HG03457 (cell line): Measurements from ENCODE around the gene MIAT.

Experiments used
- ATAC-seq: cut with Tn5 transposase; IDR thresholded peaks from one replicate; pipeline ENCODE4 v1.9.1; 2021; ENCODE audit warnings: moderate number of reproducible peaks; ENCODE audit not compliant: unreplicated experiment

The MIAT gene

DNA sequence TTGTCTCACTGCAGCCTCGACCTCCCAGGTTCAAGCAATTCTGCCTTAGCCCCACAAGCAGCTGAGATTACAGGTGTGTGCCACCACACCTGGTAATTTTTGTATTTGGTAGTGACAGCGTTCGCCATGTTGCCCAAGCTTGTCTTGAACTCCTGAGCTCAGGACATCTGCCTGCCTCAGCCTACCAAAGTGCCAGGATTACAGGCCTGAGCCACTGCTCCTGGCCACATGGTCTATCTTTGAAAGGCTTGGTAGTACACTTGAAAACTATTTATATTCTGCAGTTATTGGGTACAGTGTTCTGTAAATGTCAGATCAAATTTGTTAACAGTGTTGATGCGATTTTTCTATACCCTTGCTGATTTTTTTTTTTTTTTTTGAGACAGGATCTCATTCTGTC lies 26.1 kb upstream of the MIAT start:
- no peak for ATAC-seq

- ATAC-seq = no peak
These were observed 24.8 kb upstream of the MIAT start for GRCh38 chr22:26632422-26633155.

GRCh38 chr22:26634189-26634588 lies 23.2 kb upstream of the MIAT start:
- no peak for ATAC-seq

- no peak for ATAC-seq
These were observed 22.3 kb upstream of the MIAT start for GRCh38 chr22:26635117-26635516.

GRCh38 chr22:26636296-26636695 lies 21.1 kb upstream of the MIAT start:
- no peak for ATAC-seq

GRCh38 chr22:26642465-26643417 lies 14.6 kb upstream of the MIAT start:
- ATAC-seq = no peak

GRCh38 chr22:26643418-26644100 lies 13.8 kb upstream of the MIAT start:
- no peak for ATAC-seq

GRCh38 chr22:26646158-26646557 lies 11.2 kb upstream of the MIAT start:
- no peak for ATAC-seq

GRCh38 chr22:26648011-26648497 lies 9.3 kb upstream of the MIAT start:
- no peak for ATAC-seq

DNA sequence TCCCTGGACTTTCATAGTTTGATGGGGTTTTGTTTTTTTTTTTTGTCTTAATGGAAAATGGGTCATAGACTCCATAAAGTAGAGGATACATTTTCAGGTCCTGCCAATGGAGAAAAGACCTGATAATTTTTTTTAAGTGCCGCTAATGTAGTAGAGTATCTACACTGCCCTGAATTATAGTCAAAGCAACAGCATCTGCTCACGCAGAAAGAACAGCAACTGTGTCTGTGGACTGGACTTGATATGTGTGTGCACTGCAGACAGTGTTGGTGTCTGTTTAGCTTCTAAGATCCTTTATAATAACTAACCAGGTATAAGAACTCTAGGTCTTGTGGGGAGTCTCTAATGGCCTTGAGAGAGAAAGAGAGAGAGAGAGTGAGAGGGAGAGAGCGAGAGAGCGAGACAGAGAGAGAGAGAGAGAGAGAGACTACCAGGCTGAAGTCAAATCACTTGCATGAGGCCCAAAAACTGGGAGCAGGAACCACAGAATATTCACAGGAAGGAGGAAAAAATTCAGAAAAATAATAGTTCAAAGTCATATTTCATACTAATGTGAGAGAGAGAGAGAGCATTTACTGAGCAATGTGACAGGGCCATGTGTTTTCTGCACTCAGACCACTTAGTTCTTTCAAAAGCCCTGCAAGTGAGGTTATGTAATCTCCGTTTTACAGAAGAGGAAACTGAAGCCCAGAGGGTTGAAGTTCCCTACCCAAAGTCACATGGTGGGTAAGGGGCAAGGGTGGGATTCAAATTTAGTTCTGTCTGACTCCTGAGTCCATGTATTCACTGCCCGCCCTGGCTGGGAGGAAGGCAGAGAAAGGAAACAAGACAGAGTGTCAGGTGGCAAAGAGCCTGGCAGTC lies 8.6 kb upstream of the MIAT start:
- ATAC-seq = no peak

DNA sequence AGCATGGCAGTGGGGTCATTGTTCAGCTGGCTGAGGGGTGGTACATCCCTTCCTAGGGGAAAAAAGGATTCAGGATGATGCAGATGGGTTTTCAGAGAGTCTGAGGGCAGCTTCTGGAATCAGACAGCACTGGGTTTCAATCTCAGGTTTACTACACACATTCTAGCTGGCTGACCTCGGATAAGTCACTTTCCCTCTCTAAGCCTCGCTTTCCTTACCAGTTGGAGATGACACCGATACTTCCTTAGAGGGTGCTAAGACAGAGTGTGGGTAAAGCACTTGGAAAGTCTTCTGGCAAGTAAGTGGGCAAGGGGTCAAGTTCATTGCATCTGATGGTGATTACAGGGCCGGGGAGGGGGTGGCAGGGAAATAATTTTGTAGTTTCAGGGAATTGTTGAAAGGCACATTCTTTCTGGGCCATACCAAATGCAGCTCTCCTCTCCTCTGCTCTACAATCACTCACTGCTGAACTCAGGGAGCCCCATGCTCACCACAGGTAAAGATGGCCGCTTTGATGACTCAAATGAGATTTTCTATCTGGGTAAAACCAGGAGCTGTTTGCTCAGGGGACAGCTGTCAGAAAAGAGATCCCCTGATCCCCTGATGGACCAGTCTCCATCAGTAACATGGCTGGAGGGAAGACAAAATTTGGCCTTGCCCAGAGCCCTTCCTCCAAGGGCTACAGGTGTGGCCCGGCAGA lies 6.5 kb upstream of the MIAT start:
- no peak for ATAC-seq

GRCh38 chr22:26651815-26652214 lies 5.6 kb upstream of the MIAT start:
- no peak for ATAC-seq

- ATAC-seq = no peak
These were observed 773 bp downstream of the MIAT start for GRCh38 chr22:26658161-26658560.

DNA sequence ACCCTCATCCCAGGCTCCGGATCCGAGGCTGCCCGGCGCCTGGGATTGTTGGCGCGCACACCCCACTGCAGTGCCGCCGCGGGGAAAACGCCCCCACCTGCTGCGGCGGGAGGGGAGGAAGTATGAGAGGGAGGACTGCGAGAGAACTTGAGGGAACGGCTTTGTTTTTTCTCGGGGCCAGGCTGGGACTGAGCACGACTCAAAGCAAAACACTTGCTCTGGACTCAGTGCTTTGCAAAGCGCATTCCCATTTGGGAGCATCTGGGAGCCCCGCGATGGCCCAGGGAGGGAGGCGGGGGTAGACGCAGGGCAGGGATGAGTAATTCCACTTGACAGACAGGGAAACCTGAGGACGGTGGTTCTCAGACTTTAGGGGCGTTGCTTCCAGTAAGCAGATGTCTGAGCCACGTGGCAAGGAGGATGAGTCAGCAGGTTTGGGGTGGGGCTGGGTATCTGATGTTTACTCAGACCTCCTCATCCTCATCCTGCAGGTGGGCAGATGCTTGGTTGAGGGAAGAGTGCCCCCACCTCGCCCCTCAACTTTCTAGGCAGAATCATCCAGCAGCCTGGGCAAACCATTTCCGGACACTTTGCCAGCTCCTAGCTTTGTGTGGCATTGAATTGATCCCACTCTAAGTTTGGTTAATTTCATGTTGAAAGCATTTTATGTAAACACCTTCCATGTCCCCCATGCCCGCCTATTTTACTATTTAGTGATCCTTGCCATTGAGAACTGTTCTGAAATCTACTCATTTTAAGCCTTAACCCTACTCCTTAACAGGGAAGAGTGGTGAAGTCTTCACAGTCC lies 1.5 kb downstream of the MIAT start:
- ATAC-seq = no peak

GRCh38 chr22:26660356-26660755 lies 3.0 kb downstream of the MIAT start:
- no peak for ATAC-seq

DNA sequence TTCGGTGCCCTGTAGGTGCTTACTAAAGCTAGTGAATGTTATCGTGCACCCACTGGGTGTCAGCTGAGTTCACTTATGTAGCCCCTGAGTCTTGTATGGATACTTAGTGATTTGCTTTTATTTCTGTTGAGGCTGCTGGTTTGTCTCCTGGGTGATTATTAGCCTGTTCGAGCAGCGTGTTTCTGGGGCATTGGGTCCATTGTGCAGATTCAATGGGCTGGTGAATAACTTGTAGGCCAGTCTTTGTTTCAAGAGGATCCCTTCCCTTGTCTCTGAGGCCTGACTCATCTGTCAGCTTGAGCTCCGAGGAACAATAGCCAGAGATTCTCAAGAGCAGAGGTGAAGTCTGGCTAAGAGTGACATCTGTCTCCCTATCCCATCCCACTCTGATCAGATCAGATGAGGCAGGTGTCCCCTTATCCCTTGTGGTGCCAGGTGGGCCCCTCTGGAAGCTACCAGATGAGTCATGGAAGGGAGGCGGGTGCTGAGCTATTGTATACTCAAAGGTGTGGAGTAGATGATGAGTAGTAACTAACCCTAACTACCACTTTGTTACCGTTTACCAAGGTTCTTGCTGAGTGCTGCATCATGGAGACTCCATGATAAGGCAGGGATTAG lies 3.7 kb downstream of the MIAT start:
- no peak for ATAC-seq

GRCh38 chr22:26662160-26662559 lies 4.8 kb downstream of the MIAT start:
- ATAC-seq = no peak

DNA sequence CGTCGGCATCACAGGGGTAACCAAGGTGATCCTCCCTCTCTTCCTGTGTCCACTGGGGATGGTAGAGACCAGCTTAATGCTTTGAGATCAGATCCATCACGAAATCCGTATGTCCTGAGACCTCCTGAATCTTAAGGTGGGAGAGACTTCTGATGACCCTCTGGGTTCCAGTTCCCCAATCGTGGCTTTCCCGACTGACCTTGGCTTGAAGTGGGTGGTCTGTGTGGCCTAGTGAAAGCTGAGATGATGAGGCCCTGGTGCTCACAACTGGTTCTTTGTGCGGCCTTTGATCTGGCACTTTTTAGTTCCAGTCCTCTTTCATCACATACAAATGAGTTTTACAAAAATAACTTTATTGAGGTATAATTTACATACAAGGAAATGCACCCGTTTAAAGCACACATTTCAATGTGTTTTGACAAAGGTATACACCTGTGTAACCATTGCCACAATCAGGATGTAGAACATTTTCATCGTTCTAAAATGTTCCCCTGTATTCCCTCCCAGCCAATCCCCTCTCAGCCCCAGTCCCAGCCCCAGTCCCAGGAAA lies 6.1 kb downstream of the MIAT start:
- ATAC-seq = no peak
